Loucy (cell line): Measurements from ENCODE around the gene ANAPC10.

Experiments
- EZH2phosphoT487 ChIP-seq: fragments of 200-600 bp; IDR thresholded peaks from 2 replicates; pipeline ENCODE4 v1.6.1; 2018; ENCODE audit warnings: antibody characterized with exemption, mild to moderate bottlenecking, moderate library complexity, borderline replicate concordance
- TF ChIP-seq, protein P1 (sequence below): fragments of 200-600 bp; sonication (generic); conservative IDR thresholded peaks from 2 replicates; pipeline ENCODE4 v1.5.1; 2014; ENCODE audit warnings: mild to moderate bottlenecking, antibody characterized with exemption, low read length

DNA sequence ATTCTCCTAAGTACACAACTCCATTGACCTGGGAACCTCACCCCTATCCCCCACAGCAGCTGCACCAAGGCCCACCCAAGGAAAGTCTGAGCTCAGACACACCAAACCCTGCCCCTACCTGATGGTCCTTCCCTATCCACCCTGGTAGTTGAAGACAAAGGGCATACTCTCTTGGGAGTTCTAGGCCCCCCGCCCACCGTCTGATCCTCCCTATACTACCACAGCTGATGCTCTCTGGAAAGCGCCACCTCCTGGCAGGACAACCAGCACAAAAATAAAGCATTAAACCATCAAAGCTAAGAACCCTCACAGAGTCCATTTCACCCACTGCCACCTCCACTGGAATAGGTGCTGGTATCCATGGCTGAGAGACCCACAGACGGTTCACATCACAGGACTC lies 83.6 kb downstream of the ANAPC10 start:
- TF ChIP-seq, protein P1, sequence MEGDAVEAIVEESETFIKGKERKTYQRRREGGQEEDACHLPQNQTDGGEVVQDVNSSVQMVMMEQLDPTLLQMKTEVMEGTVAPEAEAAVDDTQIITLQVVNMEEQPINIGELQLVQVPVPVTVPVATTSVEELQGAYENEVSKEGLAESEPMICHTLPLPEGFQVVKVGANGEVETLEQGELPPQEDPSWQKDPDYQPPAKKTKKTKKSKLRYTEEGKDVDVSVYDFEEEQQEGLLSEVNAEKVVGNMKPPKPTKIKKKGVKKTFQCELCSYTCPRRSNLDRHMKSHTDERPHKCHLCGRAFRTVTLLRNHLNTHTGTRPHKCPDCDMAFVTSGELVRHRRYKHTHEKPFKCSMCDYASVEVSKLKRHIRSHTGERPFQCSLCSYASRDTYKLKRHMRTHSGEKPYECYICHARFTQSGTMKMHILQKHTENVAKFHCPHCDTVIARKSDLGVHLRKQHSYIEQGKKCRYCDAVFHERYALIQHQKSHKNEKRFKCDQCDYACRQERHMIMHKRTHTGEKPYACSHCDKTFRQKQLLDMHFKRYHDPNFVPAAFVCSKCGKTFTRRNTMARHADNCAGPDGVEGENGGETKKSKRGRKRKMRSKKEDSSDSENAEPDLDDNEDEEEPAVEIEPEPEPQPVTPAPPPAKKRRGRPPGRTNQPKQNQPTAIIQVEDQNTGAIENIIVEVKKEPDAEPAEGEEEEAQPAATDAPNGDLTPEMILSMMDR, result peak; percentile 19; the same call in 1 of the 2 replicates
- no peak for TF ChIP-seq EZH2phosphoT487
